KMS-11 (cell line): ENCODE results near the gene ATRIP.
"Not testable (repeated sequence)": the region's sequence is repeated elsewhere in the genome, so short reads cannot be mapped to it uniquely, and the experiment has no call there.

Source experiments
- H2AFZ ChIP-seq: fragments of 200-600 bp; sonication (generic); 2 replicates; pipeline ENCODE4 v1.6.1; 2016; ENCODE audit warnings: antibody characterized with exemption, mixed run types, low read depth
- H3K27ac ChIP-seq: fragments of 200-600 bp; sonication (generic); 2 replicates; pipeline ENCODE4 v1.6.1; 2016; ENCODE audit warnings: mild to moderate bottlenecking, mixed run types
- H3K27me3 ChIP-seq: fragments of 200-600 bp; sonication (generic); 2 replicates; pipeline ENCODE4 v1.6.1; 2017; ENCODE audit warnings: mild to moderate bottlenecking, low read depth, mixed run types, moderate library complexity; ENCODE audit not compliant: insufficient read depth
- H3K36me3 ChIP-seq: fragments of 200-600 bp; sonication (generic); 2 replicates; pipeline ENCODE4 v1.6.1; 2017; ENCODE audit warnings: mild to moderate bottlenecking, mixed run types; ENCODE audit not compliant: insufficient read depth
- H3K4me1 ChIP-seq: fragments of 200-600 bp; sonication (generic); 2 replicates; pipeline ENCODE4 v1.6.1; 2016; ENCODE audit warnings: mild to moderate bottlenecking, low read depth, mixed run types; ENCODE audit not compliant: poor library complexity, severe bottlenecking
- H3K4me2 ChIP-seq: fragments of 200-600 bp; sonication (generic); 2 replicates; pipeline ENCODE4 v1.7.0; 2016; ENCODE audit warnings: mild to moderate bottlenecking, mixed run types
- H3K4me3 ChIP-seq: fragments of 200-600 bp; sonication (generic); IDR thresholded peaks from 2 replicates; pipeline ENCODE4 v1.6.1; 2017; ENCODE audit warnings: low read depth, low read length, mixed read lengths; ENCODE audit not compliant: insufficient read depth
- H3K79me2 ChIP-seq: fragments of 200-600 bp; sonication (generic); 2 replicates; pipeline ENCODE4 v1.6.1; 2016; ENCODE audit warnings: low read depth, mixed run types; ENCODE audit not compliant: insufficient read depth
- H3K9ac ChIP-seq: fragments of 200-600 bp; sonication (generic); 2 replicates; pipeline ENCODE4 v1.6.1; 2016; ENCODE audit warnings: mild to moderate bottlenecking, mixed run types
- H4K20me1 ChIP-seq: fragments of 200-600 bp; sonication (generic); 2 replicates; pipeline ENCODE4 v1.6.1; 2016; ENCODE audit warnings: mild to moderate bottlenecking, mixed run types; ENCODE audit not compliant: insufficient read depth
- TF ChIP-seq, protein P1 (sequence below): fragments of 200-600 bp; sonication (generic); conservative IDR thresholded peaks from 2 replicates; pipeline ENCODE4 v1.6.1; 2017; ENCODE audit warnings: low read depth, mild to moderate bottlenecking, antibody characterized with exemption, low read length, moderate library complexity, mixed read lengths

ATRIP gene

DNA sequence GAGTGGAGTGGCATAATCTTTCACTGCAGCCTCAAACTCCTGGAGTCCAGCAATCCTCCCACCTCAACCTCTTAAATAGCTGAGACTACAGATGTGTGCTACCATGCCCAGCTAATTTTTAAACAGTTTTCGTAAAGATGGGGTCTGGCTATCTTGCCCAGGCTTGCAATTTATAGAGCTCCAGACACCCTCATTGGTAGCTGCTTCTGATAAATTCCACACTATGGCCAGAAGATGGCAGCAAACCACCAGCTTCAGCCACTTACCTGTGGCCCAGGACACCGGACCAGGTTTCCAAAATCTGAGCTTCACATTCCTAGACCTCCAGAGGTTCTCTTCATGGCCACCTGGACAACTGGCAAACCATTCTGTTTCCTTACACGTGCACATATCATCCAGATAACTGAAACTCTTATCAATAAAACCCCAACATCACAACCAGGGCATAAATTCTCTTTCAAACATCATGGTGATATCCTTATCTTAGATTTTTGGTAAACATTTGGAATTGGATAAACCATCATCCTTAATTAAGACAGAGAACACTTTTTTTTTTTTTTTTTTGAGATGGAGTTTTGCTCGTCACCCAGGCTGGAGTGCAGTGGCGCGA lies 45.6 kb upstream of the ATRIP start:
- H3K9ac ChIP-seq = no peak overlapping the region
- H3K4me3 ChIP-seq = no peak overlapping the region
- no peaks in the 10 kb centered on the region for H3K27me3 ChIP-seq
- no peaks in the 10 kb centered on the region for H3K4me1 ChIP-seq
- no peaks in the 10 kb centered on the region for H3K36me3 ChIP-seq
- no peaks in the 10 kb centered on the region for H3K79me2 ChIP-seq
- H3K4me2 ChIP-seq = no peak overlapping the region
- H4K20me1 ChIP-seq = no peaks in the 10 kb centered on the region
- TF ChIP-seq, protein P1, sequence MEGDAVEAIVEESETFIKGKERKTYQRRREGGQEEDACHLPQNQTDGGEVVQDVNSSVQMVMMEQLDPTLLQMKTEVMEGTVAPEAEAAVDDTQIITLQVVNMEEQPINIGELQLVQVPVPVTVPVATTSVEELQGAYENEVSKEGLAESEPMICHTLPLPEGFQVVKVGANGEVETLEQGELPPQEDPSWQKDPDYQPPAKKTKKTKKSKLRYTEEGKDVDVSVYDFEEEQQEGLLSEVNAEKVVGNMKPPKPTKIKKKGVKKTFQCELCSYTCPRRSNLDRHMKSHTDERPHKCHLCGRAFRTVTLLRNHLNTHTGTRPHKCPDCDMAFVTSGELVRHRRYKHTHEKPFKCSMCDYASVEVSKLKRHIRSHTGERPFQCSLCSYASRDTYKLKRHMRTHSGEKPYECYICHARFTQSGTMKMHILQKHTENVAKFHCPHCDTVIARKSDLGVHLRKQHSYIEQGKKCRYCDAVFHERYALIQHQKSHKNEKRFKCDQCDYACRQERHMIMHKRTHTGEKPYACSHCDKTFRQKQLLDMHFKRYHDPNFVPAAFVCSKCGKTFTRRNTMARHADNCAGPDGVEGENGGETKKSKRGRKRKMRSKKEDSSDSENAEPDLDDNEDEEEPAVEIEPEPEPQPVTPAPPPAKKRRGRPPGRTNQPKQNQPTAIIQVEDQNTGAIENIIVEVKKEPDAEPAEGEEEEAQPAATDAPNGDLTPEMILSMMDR = peak; percentile 80
- H3K27ac ChIP-seq = no peak overlapping the region
- no peak overlapping the region for H2AFZ ChIP-seq

DNA sequence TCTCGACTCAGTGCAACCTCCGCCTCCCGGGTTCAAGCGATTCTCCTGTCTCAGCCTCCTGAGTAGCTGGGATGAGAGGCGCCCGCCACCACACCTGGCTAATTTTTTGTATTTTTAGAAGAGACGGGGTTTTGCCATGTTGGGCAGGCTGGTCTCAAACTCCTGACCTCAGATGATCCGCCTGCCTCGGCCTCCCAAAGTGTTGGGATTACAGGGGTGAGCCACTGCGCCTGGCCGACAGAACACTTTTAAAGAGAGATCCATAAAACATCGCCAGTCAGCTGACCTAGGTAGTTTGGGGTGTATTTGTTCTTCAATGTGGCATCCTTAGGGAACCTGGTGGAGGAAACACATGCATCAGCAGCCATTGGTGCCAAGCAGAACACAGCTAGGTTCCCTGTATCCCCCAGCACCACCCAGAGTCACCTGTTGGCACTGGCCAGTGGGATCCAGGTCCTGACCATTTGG lies 45.1 kb upstream of the ATRIP start:
- H3K27ac ChIP-seq, H2AFZ ChIP-seq, H3K4me1 ChIP-seq, H3K4me2 ChIP-seq, H4K20me1 ChIP-seq, H3K36me3 ChIP-seq, H3K79me2 ChIP-seq, H3K4me3 ChIP-seq, H3K9ac ChIP-seq, H3K27me3 ChIP-seq: not testable (repeated sequence)

DNA sequence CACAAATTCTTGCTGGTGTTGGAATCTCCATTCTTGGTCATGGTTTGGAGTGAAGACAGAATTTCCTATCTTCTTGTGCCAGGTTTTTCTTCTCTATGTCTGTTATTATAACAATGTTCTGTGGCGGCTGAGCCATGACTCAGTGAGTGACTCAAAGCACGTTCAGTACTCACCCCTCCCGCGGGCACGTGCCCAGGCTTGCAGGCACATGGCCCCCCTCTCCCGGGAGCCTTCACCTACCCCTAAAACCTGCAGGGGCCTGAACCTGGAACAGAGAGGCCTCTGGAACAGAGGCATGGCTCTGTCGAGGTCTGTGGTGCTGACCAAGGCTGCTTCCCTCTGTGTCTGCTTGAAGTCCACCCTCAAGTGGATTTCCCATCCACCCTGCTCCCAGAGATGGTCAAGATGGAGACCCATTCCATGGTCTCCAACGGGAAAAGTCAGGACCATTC lies 44.2 kb upstream of the ATRIP start:
- no peak overlapping the region for H3K27ac ChIP-seq
- H3K4me3 ChIP-seq = no peak overlapping the region
- TF ChIP-seq, protein P1 = no peak
- no peak overlapping the region for H2AFZ ChIP-seq
- H3K4me1 ChIP-seq = no peaks in the 10 kb centered on the region
- H3K27me3 ChIP-seq = no peaks in the 10 kb centered on the region
- no peaks in the 10 kb centered on the region for H4K20me1 ChIP-seq
- no peak overlapping the region for H3K4me2 ChIP-seq
- H3K79me2 ChIP-seq = no peaks in the 10 kb centered on the region
- no peak overlapping the region for H3K9ac ChIP-seq
- no peaks in the 10 kb centered on the region for H3K36me3 ChIP-seq

DNA sequence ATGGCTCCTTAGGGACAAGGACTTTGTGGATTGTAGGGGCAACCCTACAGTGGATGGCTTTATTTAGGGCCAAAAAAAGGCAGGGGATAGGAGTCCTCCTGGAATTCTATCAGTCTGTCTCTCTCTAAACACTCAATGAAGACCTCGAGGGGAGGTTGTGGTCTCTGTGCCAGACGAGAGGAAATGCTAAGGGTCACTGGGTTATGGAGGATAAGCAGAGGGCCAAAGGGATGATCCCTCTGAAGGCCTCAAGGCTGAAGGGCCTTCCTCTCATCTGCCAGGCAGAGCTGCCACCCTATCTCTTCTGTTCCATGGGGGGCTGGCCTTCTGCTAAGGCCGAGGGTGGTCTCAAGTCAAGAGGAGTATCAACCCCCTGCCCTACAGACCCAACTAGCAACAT lies 43.6 kb upstream of the ATRIP start:
- H2AFZ ChIP-seq = no peak overlapping the region
- H3K79me2 ChIP-seq = no peaks in the 10 kb centered on the region
- TF ChIP-seq, protein P1 = no peak
- no peak overlapping the region for H3K4me2 ChIP-seq
- no peaks in the 10 kb centered on the region for H3K36me3 ChIP-seq
- H3K9ac ChIP-seq = no peak overlapping the region
- H3K27me3 ChIP-seq = no peaks in the 10 kb centered on the region
- H3K4me1 ChIP-seq = no peaks in the 10 kb centered on the region
- H3K4me3 ChIP-seq = no peak overlapping the region
- H4K20me1 ChIP-seq = no peaks in the 10 kb centered on the region
- no peak overlapping the region for H3K27ac ChIP-seq
